HG03045 (cell line): ENCODE results near the gene GALP.
"Not testable (repeated sequence)": the region's sequence is repeated elsewhere in the genome, so short reads cannot be mapped to it uniquely, and the experiment has no call there.

Experiments
- ATAC-seq: cut with Tn5 transposase; IDR thresholded peaks from one replicate; pipeline ENCODE4 v1.9.1; 2021; ENCODE audit warnings: mild to moderate bottlenecking, moderate library complexity; ENCODE audit not compliant: unreplicated experiment

GALP gene

GRCh38 chr19:56147307-56147706 is 28.5 kb upstream of the GALP start:
- ATAC-seq = no peak

DNA sequence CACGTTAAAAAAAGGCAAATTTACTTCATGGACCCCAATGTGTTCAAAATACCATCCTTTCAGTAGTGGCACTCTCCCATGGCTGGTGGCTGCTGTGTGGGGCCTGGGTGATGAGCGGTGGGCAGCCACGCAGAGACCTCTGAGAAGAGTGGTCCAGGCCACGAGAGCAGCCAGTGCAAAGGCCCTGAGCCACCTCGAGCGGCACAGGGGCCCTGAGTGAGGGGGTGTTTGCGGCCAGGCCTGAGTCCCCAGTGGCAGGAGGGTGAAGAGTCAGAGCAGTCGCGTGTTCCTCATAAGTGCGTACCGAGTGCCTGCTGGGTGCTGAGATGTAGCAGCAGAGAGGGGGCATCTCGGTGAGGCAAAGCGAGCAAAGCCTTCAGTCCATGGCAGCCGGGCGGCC is 27.7 kb upstream of the GALP start:
- ATAC-seq = no peak

- not testable (repeated sequence) for ATAC-seq
Observed at GRCh38 chr19:56148955-56149655, 26.7 kb upstream of the GALP start.

GRCh38 chr19:56149656-56150038 is 26.2 kb upstream of the GALP start:
- ATAC-seq = no peak

DNA sequence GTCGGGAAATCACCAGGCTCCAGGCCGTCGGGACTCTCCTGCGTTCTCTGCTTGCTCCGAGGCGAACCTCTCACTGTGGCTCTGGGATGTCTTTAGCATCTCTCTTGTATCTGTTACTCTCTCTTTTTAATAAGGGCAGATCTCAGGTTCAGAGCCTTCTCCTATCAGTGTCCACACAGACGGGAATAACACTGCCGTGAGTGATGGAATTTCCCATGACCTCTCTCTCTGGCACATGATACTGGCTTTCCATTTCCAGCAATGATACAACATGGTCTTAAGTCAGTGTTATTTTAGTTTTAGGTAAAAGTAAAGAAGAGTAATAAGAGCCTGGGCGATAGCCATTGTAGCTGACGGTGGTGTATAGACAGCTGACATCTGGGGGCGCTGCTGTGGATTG is 25.4 kb upstream of the GALP start:
- ATAC-seq = no peak

DNA sequence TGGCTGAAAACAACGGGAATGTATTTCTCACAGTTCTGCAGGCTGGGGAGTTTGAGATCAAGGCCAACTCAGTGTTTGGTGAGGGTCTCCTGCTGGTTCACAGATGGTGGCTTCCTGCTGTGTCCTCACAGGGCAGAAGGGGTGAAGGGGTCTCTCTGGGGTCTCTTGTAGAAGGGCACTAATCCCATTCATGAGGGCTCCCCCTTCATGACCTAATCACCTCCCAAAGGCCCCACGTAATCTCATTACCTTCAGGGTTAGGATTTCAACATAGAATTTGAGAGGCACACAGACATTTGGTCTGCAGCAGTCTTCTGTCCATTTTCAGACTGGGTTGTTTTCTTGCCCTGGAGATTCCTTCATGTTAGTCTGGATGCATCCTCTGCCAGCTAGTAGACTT is 23.2 kb upstream of the GALP start:
- no peak for ATAC-seq

DNA sequence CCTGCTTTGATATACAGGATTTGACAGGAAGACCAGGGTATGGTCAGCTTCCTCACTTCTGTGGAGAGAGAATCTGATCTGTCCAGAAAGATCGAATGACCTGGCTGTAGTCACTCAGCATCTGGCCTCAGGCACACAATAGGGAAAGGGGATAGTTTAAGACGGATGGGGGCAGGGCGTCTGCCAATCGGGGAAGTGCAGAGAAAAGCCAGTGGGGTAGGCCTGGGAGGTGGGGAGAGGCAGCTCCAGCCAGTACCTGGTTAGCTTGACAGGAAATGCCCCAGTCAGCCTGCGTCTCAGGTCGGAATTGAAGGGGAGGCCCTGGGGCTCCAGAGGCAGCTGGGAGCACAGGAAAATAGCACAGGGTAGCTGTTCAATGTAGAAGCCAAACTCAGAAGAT is 22.3 kb upstream of the GALP start:
- no peak for ATAC-seq

GRCh38 chr19:56155124-56155687 is 20.6 kb upstream of the GALP start:
- ATAC-seq = no peak

GRCh38 chr19:56156768-56157167 is 19.0 kb upstream of the GALP start:
- no peak for ATAC-seq

DNA sequence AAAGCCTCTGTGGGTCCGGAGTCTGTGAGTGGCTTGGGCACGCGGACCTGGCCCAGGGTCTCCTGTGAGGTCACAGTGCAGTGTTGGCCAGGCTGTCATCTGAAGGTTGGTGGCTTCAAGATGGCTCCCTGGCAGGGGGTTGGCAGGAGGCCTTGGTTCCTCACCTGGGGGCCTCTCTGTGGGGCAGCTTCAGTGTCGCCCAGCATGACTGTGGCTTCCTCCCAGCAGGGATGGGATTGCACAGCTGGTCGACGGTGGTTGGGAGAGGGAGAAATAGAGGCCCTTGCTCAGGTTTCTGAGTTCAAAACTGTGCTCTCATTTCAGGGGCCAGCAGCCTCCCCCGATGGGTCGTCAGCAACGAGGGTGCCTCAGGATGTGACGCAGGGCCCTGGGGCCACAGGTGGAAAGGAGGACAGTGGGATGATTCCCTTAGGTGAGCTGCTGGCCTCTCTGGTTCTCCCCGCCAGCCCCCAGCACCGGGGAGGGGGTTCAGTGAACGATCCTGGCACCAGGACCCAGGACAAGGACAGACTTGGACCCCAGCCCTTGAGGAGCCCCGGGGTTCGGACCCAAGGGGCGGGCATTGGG is 17.5 kb upstream of the GALP start:
- ATAC-seq = no peak

DNA sequence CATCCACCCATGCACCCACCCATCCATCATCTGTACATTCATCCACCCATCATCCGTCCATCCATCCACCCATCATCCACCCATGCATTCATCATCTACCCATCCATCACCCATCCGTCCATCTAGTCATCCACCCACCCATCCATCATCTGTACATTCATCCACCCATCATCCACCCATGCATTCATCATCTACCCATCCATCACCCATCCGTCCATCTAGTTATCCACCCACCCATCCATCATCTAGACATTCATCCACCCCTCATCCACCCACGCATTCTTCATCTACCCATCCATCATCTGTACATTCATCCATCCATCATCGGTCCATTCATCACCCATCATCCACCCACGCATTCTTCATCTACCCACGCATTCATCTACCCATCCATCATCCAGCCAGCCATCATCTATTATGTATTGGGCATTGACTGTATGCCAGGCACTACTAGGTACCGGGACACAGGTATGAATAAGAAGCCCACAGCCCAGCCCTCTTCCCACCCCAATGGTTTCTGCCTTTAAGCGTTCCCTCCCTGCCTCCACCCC is 16.7 kb upstream of the GALP start:
- ATAC-seq = no peak

GRCh38 chr19:56159622-56160271 is 16.1 kb upstream of the GALP start:
- ATAC-seq = no peak

- no peak for ATAC-seq
Observed at GRCh38 chr19:56161534-56161933, 14.3 kb upstream of the GALP start.

DNA sequence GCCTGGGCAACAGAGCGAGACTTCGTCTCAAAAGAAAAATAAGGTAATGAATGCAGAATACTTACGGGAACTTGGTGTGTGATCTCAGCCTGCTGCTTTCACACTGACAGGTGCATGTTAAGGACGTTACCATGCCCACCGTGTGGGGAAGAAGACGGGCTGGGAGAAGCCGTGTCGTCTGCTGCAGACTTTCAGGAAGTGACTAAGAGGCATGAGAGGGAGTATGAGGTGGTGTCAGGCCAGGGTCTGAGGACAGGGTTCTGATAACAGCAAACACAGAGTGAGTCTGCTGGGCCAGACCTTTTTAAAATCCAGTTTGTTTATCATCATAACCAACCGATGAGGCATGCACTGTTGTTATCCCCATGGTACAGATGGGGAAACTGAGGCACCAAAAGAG is 13.6 kb upstream of the GALP start:
- no peak for ATAC-seq

DNA sequence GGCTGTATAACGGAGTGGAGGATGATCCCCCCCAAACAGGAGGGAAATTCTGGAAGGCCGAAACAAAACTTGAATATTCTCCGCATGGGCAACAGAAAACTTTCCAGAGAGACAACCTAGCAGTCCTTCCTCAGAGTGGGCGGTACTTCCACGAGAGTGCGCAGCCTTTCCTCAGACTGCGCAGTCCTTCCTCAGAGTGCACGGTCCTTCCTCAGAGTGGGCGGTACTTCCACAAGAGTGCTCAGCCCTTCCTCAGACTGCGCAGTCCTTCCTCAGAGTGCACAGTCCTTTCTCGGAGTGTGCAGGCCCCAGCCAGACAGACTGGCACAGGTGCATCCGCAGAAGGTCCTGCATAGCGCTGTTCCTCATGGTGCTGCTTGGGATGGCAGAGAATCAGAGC is 12.7 kb upstream of the GALP start:
- no peak for ATAC-seq

DNA sequence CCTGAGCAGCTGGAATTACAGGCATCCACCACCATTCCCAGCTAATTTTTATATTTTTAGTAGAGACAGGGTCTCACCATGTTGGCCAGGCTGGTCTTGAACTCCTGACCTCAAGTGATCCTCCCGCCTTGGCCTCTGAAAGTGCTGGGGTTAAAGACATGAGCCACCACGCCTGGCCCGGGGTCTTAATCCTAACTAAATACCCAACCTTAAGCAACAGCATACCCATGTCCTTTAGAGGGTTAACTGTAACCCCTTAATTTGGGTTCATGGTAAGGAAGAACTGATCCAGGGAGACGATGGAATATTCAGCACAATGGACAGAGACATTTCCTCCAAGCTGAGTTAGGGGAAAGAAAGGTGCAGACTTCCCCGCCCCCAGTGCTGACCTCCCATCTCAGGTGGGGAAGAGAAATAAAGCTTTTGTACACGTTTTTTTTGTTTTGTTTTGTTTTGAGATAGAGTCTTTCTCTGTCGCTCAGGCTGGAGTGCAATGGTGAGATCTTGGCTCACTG is 8.7 kb upstream of the GALP start:
- ATAC-seq = no peak

- ATAC-seq = no peak
Observed at GRCh38 chr19:56170261-56170660, 5.5 kb upstream of the GALP start.

GRCh38 chr19:56174086-56174485 is 1.7 kb upstream of the GALP start:
- no peak for ATAC-seq

- ATAC-seq = no peak
Observed at GRCh38 chr19:56174550-56174949, 1.3 kb upstream of the GALP start.

DNA sequence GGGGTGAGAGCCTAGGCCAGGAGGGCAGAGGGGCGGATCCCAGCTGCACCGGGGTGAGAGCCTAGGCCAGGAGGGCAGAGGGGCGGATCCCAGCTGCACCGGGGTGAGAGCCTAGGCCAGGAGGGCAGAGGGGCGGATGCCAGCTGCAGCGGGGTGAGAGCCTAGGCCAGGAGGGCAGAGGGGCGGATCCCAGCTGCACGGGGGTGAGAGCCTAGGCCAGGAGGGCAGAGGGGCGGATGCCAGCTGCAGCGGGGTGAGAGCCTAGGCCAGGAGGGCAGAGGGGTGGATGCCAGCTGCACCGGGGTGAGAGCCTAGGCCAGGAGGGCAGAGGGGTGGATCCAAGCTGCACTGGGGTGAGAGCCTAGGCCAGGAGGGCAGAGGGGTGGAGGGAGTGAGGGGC is 502 bp downstream of the GALP start:
- not testable (repeated sequence) for ATAC-seq

- no peak for ATAC-seq
Observed at GRCh38 chr19:56176881-56177280, 1.1 kb downstream of the GALP start.
